Measurements from ENCODE around the gene LMAN2L.

Gene LMAN2L

DNA sequence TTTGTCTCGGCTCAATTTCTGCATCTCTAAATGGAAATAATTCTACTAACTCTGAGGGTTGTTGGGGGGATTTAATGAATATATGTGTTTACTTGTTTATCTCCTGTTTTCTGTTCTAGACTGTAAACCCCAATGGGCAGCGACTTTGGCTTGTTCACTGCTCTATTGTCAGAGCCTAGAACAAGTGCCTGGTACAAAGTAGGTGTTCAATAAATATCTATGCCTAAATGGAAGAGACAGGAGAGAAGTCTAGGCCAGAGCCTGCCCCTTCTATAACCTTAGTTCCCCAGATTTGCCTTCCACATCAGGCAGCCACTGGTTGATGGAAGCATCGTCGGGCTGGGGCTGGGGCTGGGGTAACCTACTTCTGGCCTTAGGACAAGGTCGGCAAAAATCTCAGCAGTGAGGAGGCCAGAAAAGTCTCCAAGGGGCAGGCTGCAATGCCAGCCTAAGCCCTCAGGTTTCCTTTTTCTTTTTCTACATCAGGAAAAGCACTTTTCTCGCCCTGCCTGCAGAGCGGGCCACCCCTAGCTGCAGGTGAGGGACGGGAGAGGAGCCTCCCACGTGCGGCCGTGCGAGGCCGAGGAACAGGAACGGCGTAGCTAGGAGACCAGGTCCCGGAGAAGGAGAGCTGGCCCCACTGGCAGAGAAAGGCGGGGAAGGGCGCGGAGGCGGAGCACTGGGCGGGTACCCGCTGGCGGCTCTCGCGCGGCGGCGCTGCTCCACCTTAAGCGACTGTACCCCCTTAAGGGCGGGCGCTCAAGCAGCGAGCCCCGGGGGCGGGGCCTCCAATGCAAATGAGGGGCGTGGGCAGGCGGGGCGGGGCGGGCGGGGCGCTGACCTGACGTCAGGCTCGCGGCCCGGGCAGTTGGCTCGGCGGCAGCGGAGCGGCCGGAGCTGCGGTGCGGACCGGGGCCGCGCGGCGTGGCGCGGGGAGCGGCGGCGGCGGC, 20.4 kb upstream of the LMAN2L start, which contains the start of gene CNNM4:
CNNM4 (plus strand) TSS at position 867 of the 950 bp plus-strand sequence. CDS start 98 bp downstream, outside the sequence.
- peak; percentile 91 for DNase-seq

DNA sequence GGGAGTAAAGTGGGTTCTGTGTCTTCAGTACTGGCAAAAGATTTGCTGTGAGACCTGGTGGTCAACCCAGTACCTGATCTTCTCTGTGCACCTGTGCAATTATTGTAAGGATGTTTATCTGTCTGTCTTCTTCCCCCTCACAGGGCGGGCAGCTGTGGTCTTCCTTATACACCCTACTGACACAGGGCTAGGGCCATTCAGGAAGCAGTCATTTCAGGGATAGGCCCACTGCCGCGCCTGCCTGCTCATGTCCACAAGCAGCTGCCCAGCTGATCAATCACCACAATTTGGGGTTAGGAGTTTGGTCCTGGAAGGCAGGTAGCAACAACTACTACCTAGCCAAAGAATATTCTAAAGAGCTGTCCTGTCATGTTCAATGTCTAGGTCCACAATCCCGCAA, 19.7 kb upstream of the LMAN2L start:
- no peak for DNase-seq

DNA sequence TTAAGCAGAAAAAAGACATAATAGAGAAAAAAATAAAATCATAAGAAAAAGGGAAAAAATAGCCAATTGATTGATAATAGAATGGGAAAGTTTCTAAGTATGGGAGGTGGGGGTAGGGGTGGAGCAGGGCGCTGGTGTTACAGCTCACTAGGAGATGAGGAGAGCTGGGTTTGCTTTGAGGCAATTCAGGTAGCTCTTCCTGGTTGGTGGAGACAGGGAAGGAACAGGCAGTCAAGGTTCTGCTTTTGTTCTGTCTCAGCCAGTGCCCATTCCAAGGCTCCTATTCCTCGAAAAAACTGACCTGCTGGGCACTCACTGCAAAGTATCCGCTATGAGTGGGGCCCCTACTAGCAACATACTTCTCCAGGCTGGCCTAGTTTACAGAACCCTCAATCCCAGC, 19.1 kb upstream of the LMAN2L start:
- DNase-seq = no peak

DNA sequence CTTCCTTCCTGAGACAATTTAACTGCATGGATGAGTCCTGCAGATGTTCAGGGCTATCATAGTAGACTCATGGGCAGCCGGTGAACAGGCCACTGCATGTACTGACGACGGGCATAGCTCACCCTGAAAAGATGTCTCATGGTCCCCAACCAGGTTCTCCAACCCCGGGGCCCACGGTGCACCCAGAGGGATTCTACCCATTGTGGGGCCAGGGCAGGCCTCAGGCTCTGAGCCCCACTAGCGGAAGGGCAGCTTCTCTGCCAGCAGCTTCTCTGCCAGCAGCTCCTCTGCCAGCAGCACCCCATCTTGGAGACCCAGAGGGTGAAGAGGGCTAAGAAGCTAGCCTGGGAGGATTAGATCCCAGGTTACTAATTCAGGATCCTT, 17.6 kb upstream of the LMAN2L start:
- DNase-seq = no peak

GRCh38 chr2:96756788-96757476, 17.1 kb upstream of the LMAN2L start:
- no peak for DNase-seq

DNA sequence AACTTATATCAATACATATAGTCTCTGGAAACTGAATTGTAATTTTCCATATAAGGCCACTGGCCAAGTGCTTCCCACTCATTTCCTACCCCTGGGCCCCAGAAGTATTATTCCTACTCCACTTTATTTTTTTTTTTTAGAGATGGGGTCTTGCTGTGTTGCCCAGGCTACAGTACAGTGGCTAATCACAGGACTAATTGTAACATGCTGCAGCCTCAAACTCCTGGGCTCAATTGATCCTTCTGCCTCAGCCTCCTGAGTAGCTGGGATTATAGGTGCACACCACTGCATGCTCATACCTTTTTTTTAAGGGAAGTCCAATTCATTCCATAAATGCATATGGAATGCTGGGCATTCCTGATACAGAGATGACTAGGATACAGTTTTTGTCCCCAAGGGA, 14.5 kb upstream of the LMAN2L start:
- no peak for DNase-seq

DNA sequence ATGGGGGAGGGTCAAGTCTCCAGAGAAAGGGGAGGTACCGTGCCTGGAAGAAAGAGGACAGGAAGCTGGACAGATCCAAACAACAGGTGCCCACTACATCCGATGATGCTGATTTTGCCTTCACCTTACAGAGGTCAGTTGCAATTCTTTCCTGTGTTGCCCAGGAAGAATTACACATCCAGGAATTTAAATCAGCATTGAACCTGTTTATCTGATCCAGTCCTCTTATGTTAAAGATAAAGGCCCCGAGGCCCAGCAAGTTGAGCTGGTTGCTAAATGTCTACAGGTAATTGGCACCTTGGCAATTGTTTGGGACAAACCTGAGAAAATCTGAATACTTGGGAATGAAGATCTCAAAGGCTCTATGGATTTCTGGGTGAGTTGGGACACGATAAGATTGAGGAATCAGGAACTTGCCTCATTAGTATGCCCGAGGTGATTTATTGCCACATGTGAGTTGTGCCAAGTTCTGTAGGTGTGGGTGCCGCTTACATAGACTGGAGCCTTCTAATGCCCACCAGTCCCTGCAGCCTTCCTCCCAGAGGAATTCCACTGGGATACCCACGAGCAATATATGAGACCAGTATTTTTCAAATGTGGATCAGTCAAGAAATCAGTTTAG, 13.9 kb upstream of the LMAN2L start:
- DNase-seq = no peak

DNA sequence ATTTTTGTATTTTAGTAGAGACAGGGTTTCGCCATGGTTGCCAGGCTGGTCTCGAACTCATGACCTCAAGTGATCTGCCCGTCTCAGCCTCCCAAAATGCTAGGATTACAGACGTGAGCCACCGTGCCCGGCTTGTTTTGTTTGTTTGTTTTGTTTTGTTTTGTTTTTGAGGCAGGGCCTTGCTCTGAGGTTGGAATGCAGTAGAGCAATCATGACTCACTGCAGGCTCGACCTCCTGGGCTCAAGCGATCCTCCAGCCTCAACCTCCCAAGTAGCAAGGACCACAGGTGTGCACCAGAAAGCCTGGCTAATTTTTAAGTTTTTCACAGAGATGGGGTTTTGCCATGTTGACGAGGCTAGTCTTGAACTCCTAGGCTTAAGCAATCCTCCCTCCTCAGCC, 11.9 kb upstream of the LMAN2L start:
- DNase-seq = no peak

DNA sequence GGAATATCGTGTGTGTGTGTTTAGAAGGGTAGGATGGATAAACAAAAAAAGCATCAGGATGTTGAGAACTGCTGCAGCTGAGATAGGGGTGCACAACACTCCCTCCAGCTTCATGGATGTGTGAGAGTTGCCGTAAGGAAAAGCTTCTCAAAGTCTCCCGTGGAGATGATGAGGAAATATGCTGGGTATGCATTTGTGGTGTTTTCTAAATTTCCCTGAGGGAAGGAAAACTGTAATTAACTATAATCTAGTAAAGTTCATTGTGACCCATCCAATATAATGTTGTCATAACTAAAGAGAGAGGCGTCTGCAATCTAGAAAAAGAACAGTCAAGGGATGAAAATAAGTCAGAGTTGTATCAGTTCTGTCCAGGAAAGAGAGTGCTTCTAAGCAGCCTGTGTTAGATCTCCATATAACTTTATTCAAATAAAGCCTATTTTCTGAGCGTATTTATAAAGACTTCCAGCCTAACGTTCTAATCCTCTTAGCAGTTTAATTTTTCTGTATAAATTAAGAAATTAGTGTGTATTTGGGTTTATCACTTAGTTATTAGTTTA, 7.3 kb upstream of the LMAN2L start:
- no peak for DNase-seq

GRCh38 chr2:96739076-96739632, 710 bp downstream of the LMAN2L start:
- DNase-seq = no peak

GRCh38 chr2:96737831-96738230, 2.0 kb downstream of the LMAN2L start:
- DNase-seq = no peak

DNA sequence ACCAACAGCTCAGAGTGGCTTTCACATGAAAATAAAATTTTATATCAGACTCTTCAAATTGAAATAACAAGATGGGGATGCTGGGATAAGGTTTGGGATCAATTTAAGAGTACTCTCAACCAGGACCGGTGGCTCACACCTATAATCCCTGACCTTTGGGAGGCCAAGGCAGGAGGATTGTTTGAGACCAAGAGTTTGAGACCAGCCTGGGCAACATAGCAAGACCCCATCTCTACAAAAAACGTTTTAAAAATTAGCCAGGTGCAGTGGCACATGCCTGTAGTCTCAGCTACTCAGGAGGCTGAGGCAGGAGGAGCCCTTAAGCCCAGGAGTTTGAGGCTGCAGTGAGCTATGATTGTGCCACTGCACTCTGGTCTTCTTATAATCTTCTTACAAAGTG, 2.6 kb downstream of the LMAN2L start:
- no peak for DNase-seq

DNA sequence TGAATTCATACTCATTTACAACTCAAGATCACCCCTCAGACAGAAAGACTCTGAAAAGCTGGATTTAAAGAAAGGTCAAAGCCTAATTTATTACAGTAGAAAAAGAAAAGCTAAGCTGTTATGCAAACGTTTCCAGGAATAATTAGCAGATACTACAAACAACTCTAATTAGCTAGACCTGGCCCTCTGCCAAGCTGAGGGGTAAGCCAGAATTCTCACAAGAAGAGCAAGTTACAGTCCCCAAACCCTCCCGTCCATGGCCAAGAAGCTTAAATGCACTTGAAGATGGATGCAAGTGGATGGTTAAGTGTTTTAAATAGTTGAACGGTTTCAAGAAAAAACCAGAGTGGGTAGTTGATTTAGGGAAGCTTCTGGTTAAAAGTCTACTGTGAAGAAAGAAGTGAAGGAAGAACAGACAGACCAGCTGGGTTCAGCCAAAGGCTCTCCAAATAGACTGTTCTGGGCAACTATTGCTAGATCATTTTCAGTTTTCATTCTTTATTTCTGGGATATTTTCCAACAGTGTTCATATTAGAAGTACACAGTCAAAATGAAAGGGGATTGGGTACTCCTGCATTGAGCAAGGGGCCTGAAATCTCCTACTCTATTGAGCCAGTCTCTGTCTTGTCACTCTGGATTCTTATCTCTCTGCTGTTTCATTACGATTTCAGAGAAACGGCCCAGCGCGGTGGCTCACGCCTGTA, 4.8 kb downstream of the LMAN2L start:
- DNase-seq = no peak

GRCh38 chr2:96733931-96734330, 5.9 kb downstream of the LMAN2L start:
- no peak for DNase-seq

GRCh38 chr2:96730212-96730611, 9.7 kb downstream of the LMAN2L start:
- no peak for DNase-seq

DNA sequence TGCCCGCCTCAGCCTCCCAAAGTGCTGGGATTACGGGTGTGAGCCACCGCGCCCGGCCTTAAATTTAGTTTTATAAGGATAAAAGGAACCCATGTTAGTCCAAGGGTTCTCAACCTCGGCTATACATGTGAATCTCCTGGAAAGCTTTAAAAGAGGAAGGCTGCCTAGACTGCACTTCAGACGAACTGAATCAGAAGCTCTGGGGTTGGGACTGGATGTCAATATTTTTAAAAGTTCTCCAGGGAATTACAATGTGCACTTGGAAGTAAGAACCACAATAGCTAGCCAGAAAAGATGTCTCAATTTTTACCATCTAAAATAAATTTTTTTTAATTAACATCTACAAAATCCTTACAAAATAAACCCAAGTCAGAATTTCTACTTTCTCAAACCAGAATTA, 10.1 kb downstream of the LMAN2L start:
- no peak for DNase-seq

- DNase-seq = no peak
Observed at GRCh38 chr2:96727431-96727830, 12.4 kb downstream of the LMAN2L start.

GRCh38 chr2:96726131-96726530, 13.7 kb downstream of the LMAN2L start:
- DNase-seq = no peak

- no peak for DNase-seq
Observed at GRCh38 chr2:96716388-96716787, 23.5 kb downstream of the LMAN2L start.

- no peak for DNase-seq
Observed at GRCh38 chr2:96715658-96716057, 24.2 kb downstream of the LMAN2L start.

DNA sequence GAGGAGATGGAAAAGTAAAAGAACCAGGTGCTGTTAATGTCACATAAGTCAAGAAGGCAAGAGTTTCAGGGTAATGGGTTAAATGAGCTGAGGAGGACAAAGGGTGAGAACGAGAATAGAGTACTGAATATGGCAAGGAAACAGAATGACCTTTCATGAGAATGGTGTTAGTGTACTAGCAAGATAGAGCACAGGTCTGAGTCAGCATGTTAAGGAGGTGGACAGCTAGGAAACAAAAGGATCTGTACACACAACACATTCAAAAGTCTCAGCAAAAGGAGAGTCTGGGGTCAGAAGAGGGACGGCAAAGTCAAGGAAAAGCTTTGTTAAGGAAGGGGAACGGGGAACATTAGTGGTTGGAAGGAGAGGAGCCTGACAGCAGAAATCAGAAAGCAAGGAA, 28.9 kb downstream of the LMAN2L start:
- no peak for DNase-seq

DNA sequence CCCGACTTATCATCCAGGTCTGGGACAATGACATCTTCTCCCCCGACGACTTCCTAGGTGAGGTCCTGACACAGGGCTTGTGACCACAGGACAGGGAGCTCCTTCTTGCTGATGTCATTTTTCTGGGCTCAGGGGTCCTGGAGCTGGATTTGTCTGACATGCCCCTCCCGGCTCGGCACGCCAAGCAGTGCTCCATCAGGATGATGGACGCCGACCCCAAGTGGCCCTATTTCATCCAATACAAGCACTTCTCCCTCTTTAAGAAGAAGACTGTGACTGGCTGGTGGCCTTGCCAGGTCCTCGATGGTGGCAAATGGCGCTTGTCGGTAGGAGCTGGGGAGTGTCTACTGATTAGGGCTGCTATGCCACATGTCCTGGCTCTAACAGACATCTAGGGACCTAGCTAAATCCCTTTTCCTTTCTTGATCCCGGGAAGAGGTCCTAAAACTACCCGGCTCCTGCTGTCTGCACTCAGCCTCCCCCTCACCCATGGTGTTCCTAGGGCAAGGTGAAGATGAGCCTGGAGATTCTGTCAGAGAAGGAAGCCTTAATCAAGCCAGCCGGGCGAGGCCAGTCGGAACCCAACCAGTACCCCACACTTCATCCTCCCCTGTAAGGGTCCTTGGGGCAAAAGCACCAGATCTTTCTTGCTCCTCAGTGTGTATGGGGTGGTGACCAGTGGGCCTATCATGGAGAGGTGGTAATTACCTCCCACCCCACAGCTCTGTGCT, 36.7 kb downstream of the LMAN2L start:
- no peak for DNase-seq

All from stimulated activated CD4-positive, alpha-beta T cell treated with anti-CD3 and anti-CD28 coated beads, Interleukin-1b, Interleukin-23, amount 100 ng/mL, for 48 hours (primary cell).